GM10847 (cell line): Measurements from ENCODE around the gene ICAM2.

Source experiments
- POLR2A ChIP-seq: IDR thresholded peaks from 2 replicates; pipeline ENCODE4 v1.6.1; 2011; ENCODE audit not compliant: insufficient read length; ENCODE audit errors: extremely low read depth

ICAM2 gene

GRCh38 chr17:63996430-63997182 is 23.8 kb downstream of the ICAM2 start:
- no peak for TF ChIP-seq POLR2A

GRCh38 chr17:63995626-63996025 is 24.8 kb downstream of the ICAM2 start:
- TF ChIP-seq POLR2A: no peak

- TF ChIP-seq POLR2A: no peak
Measured at GRCh38 chr17:63993368-63993985, 27.0 kb downstream of the ICAM2 start.

GRCh38 chr17:63991611-63992010 is 28.8 kb downstream of the ICAM2 start:
- no peak for TF ChIP-seq POLR2A

GRCh38 chr17:63989622-63990345 is 30.6 kb downstream of the ICAM2 start:
- TF ChIP-seq POLR2A: no peak

- no peak for TF ChIP-seq POLR2A
Measured at GRCh38 chr17:63988741-63989621, 31.5 kb downstream of the ICAM2 start.

- TF ChIP-seq POLR2A: no peak
Measured at GRCh38 chr17:63988127-63988478, 32.3 kb downstream of the ICAM2 start.

GRCh38 chr17:63987221-63988126 is 33.0 kb downstream of the ICAM2 start:
- no peak for TF ChIP-seq POLR2A

GRCh38 chr17:63986821-63987220 is 33.6 kb downstream of the ICAM2 start:
- no peak for TF ChIP-seq POLR2A

- no peak for TF ChIP-seq POLR2A
Measured at GRCh38 chr17:63985387-63986140, 34.9 kb downstream of the ICAM2 start.

GRCh38 chr17:63984651-63985386 is 35.6 kb downstream of the ICAM2 start:
- no peak for TF ChIP-seq POLR2A

- TF ChIP-seq POLR2A: no peak
Measured at GRCh38 chr17:63984236-63984635, 36.2 kb downstream of the ICAM2 start.

GRCh38 chr17:63983320-63983719 is 37.1 kb downstream of the ICAM2 start:
- TF ChIP-seq POLR2A: no peak
